IMR-90 (cell line): ENCODE results near the gene PSMD6. TPM values are rescaled to one million over a fixed set of nuclear protein-coding genes. Genes with fewer than 3 reads are reported as not detected.

Experiments used
- ATAC-seq: fragments of 200-7000 bp; cut with Tn5 transposase; 2 replicates; pipeline ENCODE4 v1.9.1; 2020; ENCODE audit warnings: low read depth, mild to moderate bottlenecking, moderate library complexity
- BruUV-seq: library from RNA; stranded (reverse); fragments of 400-500 nt; replicated peaks from 2 replicates; lab custom pipeline; 2021; lab: Mats Ljungman, UMichigan
- CTCF ChIA-PET: fragments of 300-600 bp; formaldehyde crosslinking; extraction: SDS; loops from one replicate; lab custom pipeline; 2021; ENCODE audit warnings: antibody characterized with exemption; lab: Yijun Ruan, JAX
- POLR2A ChIA-PET: fragments of 300-600 bp; sonication (Branson Sonifier 250); formaldehyde crosslinking; loops from one replicate; lab custom pipeline; 2022; ENCODE audit warnings: antibody characterized with exemption; ENCODE audit not compliant: unreplicated experiment; lab: Charles Lee
- DNase-seq: peaks from one replicate; pipeline ENCODE4 v3.0.0; 2013
- H2AFZ ChIP-seq: replicated peaks from 2 replicates; pipeline ENCODE3; 2013; ENCODE audit warnings: low read length, mild to moderate bottlenecking; ENCODE audit not compliant: poor library complexity
- H2AK5ac ChIP-seq: 2 replicates; pipeline ENCODE4 v1.6.1; 2013; ENCODE audit warnings: low read depth, low read length, inconsistent platforms
- H2AK9ac ChIP-seq: replicated peaks from 2 replicates; pipeline ENCODE3; 2013; ENCODE audit warnings: mild to moderate bottlenecking, low read depth, low read length, moderate library complexity; ENCODE audit not compliant: poor library complexity
- H2BK120ac ChIP-seq: 2 replicates; pipeline ENCODE4 v1.6.1; 2013; ENCODE audit warnings: low read depth, low read length, inconsistent platforms
- H2BK15ac ChIP-seq: 3 replicates; pipeline ENCODE4 v1.6.1; 2013; ENCODE audit warnings: low read depth, low read length, inconsistent platforms
- H2BK20ac ChIP-seq: 2 replicates; pipeline ENCODE4 v1.6.1; 2013; ENCODE audit warnings: low read depth, mild to moderate bottlenecking, inconsistent platforms, low read length, moderate library complexity
- H2BK5ac ChIP-seq: 2 replicates; pipeline ENCODE4 v1.6.1; 2013; ENCODE audit warnings: mild to moderate bottlenecking, low read depth, low read length, inconsistent platforms; ENCODE audit not compliant: poor library complexity, severe bottlenecking
- H3K14ac ChIP-seq: replicated peaks from 2 replicates; pipeline ENCODE4 v1.6.1; 2013; ENCODE audit warnings: low read depth, low read length, inconsistent platforms
- H3K18ac ChIP-seq: 2 replicates; pipeline ENCODE4 v1.6.1; 2013; ENCODE audit warnings: low read depth, low read length, control low read depth
- H3K23ac ChIP-seq: 2 replicates; pipeline ENCODE4 v1.6.1; 2013; ENCODE audit warnings: low read depth, low read length, inconsistent platforms
- H3K27ac ChIP-seq: 2 replicates; pipeline ENCODE4 v1.5.1; 2013; ENCODE audit warnings: mild to moderate bottlenecking, control low read depth, low read length; ENCODE audit not compliant: insufficient read depth
- H3K27me3 ChIP-seq: 2 replicates; pipeline ENCODE4 v1.6.1; 2013; ENCODE audit warnings: low read length; ENCODE audit not compliant: control insufficient read depth, insufficient read depth
- H3K36me3 ChIP-seq: 2 replicates; pipeline ENCODE4 v1.6.1; 2013; ENCODE audit warnings: low read length, mixed read lengths; ENCODE audit not compliant: control insufficient read depth, insufficient read depth
- H3K4ac ChIP-seq: 2 replicates; pipeline ENCODE4 v1.6.1; 2013; ENCODE audit warnings: low read depth, low read length, inconsistent platforms
- H3K4me1 ChIP-seq: 2 replicates; pipeline ENCODE4 v1.6.1; 2013; ENCODE audit warnings: low read length, mixed read lengths; ENCODE audit not compliant: control insufficient read depth, insufficient read depth
- H3K4me2 ChIP-seq: 2 replicates; pipeline ENCODE4 v1.6.1; 2013; ENCODE audit warnings: low read depth, mild to moderate bottlenecking, control low read depth, low read length, moderate library complexity
- H3K4me3 ChIP-seq: 2 replicates; pipeline ENCODE4 v1.5.1; 2013; ENCODE audit warnings: low read depth, mild to moderate bottlenecking, control low read depth, low read length, moderate library complexity; ENCODE audit not compliant: insufficient read depth
- H3K56ac ChIP-seq: 2 replicates; pipeline ENCODE4 v1.6.1; 2013; ENCODE audit warnings: low read length, inconsistent platforms; ENCODE audit not compliant: insufficient read depth; ENCODE audit errors: extremely low read depth
- H3K79me1 ChIP-seq, 2 experiments: 2 replicates each; pipeline ENCODE4 v1.6.1; 2013; ENCODE audit warnings: low read length in 2 of 2, inconsistent platforms in 1 of 2, low read depth in 1 of 2
- H3K9ac ChIP-seq: 2 replicates; pipeline ENCODE4 v1.6.1; 2013; ENCODE audit warnings: low read depth, low read length, control low read depth
- H3K9me1 ChIP-seq: 2 replicates; pipeline ENCODE4 v1.6.1; 2013; ENCODE audit warnings: low read length, inconsistent platforms; ENCODE audit not compliant: insufficient read depth
- H3K9me3 ChIP-seq: 2 replicates; pipeline ENCODE4 v1.6.1; 2013; ENCODE audit warnings: low read length; ENCODE audit not compliant: control insufficient read depth, insufficient read depth
- H4K20me1 ChIP-seq: 2 replicates; pipeline ENCODE4 v1.6.1; 2013; ENCODE audit warnings: low read length, inconsistent platforms; ENCODE audit not compliant: insufficient read depth
- H4K5ac ChIP-seq: 2 replicates; pipeline ENCODE4 v1.6.1; 2013; ENCODE audit warnings: mild to moderate bottlenecking, low read depth, low read length, control low read depth
- H4K8ac ChIP-seq, 2 experiments: 2 replicates each; pipeline ENCODE4 v1.6.1; 2013; ENCODE audit warnings: low read depth in 2 of 2, low read length in 2 of 2, control low read depth in 1 of 2, inconsistent platforms in 1 of 2
- H4K91ac ChIP-seq: 2 replicates; pipeline ENCODE4 v1.6.1; 2013; ENCODE audit warnings: low read depth, low read length, inconsistent platforms; ENCODE audit not compliant: insufficient read depth
- FOS ChIP-seq: fragments of 150-350 bp; IDR thresholded peaks from 2 replicates; pipeline ENCODE4 v1.6.1; 2016; ENCODE audit warnings: low read depth, low read length
- MXI1 ChIP-seq: IDR thresholded peaks from 2 replicates; pipeline ENCODE4 v1.6.1; 2012; ENCODE audit warnings: low read depth, mild to moderate bottlenecking, low read length, moderate library complexity, borderline replicate concordance
- NFE2L2 ChIP-seq: fragments of 150-350 bp; IDR thresholded peaks from 2 replicates; pipeline ENCODE4 v1.6.1; 2016; ENCODE audit warnings: low read depth, mild to moderate bottlenecking, low read length
- RAD21 ChIP-seq: IDR thresholded peaks from 2 replicates; pipeline ENCODE4 v1.6.1; 2012; ENCODE audit warnings: low read length, improper control_type of control experiment
- WGBS, 2 experiments: methylation state at CpG; one replicate each; pipeline versions ENCODE4 v1.1.5 to v1.1.7; 2013; ENCODE audit warnings: missing lambda C conversion rate in 2 of 2; ENCODE audit not compliant: insufficient read length in 1 of 2; ENCODE audit errors: extremely low coverage in 2 of 2; 5-methylcytosine and 5-hydroxymethylcytosine counted together
- dilution Hi-C: fragments of 300-500 bp; cut with HindIII; formaldehyde crosslinking; loops from one replicate; pipeline ENCODE4 v1.14.3; 2018; ENCODE audit warnings: low sequenced_read_pairs; ENCODE audit not compliant: unreplicated experiment
- in situ Hi-C: fragments of 300-500 bp; cut with MboI; formaldehyde crosslinking; loops from 3 replicates; pipeline ENCODE4 v1.14.3; 2019; ENCODE audit warnings: low sequenced_read_pairs, inconsistent platforms, mixed read lengths
- intact Hi-C: fragments of 100-400 bp; cut with micrococcal nuclease; formaldehyde crosslinking; loops from 2 replicates; pipeline ENCODE4 v1.10.0; 2022
- polyA plus RNA-seq, 3 experiments: library from polyadenylated mRNA; depleted of rRNA; stranded (reverse); fragments of >200 nt; gene quantifications; 2 replicates each; pipeline ENCODE4 v1.2.3, GENCODE V29; 2012; ENCODE audit warnings: low replicate concordance in 1 of 3
- total RNA-seq: library from RNA; depleted of rRNA; stranded (reverse); fragments of >200 nt; gene quantifications from 2 replicates; pipeline ENCODE4 v1.2.3, GENCODE V29; 2012
- TF ChIP-seq, protein P1 (sequence below): conservative IDR thresholded peaks from 2 replicates; pipeline ENCODE4 v1.5.1; 2012; ENCODE audit warnings: mild to moderate bottlenecking, low read depth, low read length, improper control_type of control experiment

The PSMD6 gene
- total and polyA plus RNA-seq, 2 of the 4 experiments (the other 2 are of a cell fraction): 86.6 to 91.8 TPM

DNA sequence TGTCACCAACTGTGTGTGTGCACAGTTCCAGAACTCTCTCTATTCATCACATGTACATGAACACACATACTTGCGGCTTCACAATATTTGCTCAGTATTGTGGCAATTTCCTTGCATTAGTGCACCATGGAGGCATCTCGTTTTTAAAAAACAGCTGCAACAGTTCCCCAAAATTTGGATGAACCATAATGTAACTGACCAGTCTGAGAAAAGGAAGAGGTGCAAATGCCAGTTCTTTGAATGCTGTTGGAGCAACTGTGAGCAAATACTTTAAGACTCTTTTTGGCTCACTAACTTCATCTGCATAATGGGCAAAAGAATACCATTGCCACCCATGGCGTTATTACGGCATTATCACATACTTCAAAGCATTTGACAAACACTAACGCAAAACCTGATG lies 38.3 kb upstream of the PSMD6 start:
- dilution Hi-C loops (no loop called here), in situ Hi-C loops (no loop called here), intact Hi-C loops (no loop called here)
- Histone ChIP-seq H3K9me1 (no peaks in the 10 kb centered on the region), H4K5ac (no peak overlapping the region), H3K36me3 (no peaks in the 10 kb centered on the region), H3K27me3 (no peaks in the 10 kb centered on the region), H2AK5ac (no peak overlapping the region), H2BK15ac (no peak overlapping the region), H3K27ac (no peak overlapping the region), H3K9ac (no peak overlapping the region), H2BK20ac (no peak overlapping the region), H2AK9ac (no peak overlapping the region), H3K4ac (no peak overlapping the region), H3K4me1 (peaks cover 2% of the 10 kb centered on the region; the same call in 1 of the 2 replicates), H3K4me3 (no peak overlapping the region), H4K20me1 (no peaks in the 10 kb centered on the region), H4K91ac (no peak overlapping the region), H3K23ac (no peak overlapping the region), H3K18ac (no peak overlapping the region), H3K14ac (no peak overlapping the region), H2AFZ (no peak overlapping the region), H3K9me3 (0 out of 2 replicates have a peak, but pooled peaks cover 3% of the 10 kb centered on the region), H3K79me1 (no peaks in the 10 kb centered on the region), H4K8ac (no peak overlapping the region), H2BK120ac (no peak overlapping the region), H3K56ac (no peak overlapping the region), H3K4me2 (no peak overlapping the region), H2BK5ac (no peak overlapping the region)
- BruUV-seq: no TSS peak
- WGBS, 2 experiments: 100% methylated on average over 1 of the region's 5 CpGs; no CpG with 5 or more reads in 1 of the 2 experiments
- DNase-seq (no peak), ATAC-seq (no peak)
- TF ChIP-seq, protein P1, sequence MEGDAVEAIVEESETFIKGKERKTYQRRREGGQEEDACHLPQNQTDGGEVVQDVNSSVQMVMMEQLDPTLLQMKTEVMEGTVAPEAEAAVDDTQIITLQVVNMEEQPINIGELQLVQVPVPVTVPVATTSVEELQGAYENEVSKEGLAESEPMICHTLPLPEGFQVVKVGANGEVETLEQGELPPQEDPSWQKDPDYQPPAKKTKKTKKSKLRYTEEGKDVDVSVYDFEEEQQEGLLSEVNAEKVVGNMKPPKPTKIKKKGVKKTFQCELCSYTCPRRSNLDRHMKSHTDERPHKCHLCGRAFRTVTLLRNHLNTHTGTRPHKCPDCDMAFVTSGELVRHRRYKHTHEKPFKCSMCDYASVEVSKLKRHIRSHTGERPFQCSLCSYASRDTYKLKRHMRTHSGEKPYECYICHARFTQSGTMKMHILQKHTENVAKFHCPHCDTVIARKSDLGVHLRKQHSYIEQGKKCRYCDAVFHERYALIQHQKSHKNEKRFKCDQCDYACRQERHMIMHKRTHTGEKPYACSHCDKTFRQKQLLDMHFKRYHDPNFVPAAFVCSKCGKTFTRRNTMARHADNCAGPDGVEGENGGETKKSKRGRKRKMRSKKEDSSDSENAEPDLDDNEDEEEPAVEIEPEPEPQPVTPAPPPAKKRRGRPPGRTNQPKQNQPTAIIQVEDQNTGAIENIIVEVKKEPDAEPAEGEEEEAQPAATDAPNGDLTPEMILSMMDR: no peak
- TF ChIP-seq NFE2L2: no peak
- no peak for TF ChIP-seq RAD21
- TF ChIP-seq MXI1: no peak
- TF ChIP-seq FOS: no peak
- POLR2A ChIA-PET: no interaction called here
- CTCF ChIA-PET: no interaction called here
